Smooth muscle cell (in vitro differentiated cells): ENCODE results near the gene SLAMF8. TPM values are rescaled to one million over a fixed set of nuclear protein-coding genes. Genes with fewer than 3 reads are reported as not detected.

Source experiments
- DNase-seq: peaks from one replicate; lab custom pipeline; 2025; ENCODE audit not compliant: unreplicated experiment; lab: John Stamatoyannopoulos, UW
- H2AFZ ChIP-seq: fragments of 200-600 bp; sonication (generic); 2 replicates; pipeline ENCODE4 v1.6.0; 2016; ENCODE audit warnings: antibody characterized with exemption, low read depth, mild to moderate bottlenecking
- H3F3A ChIP-seq: fragments of 200-600 bp; sonication (generic); 2 replicates; pipeline ENCODE4 v1.6.0; 2017; ENCODE audit warnings: antibody characterized with exemption, low read depth
- H3K27ac ChIP-seq: fragments of 200-600 bp; sonication (generic); 2 replicates; pipeline ENCODE4 v1.5.1; 2016; ENCODE audit warnings: low read depth, mild to moderate bottlenecking
- H3K27me3 ChIP-seq: fragments of 200-600 bp; sonication (generic); 2 replicates; pipeline ENCODE4 v1.6.1; 2016; ENCODE audit warnings: low read depth, mild to moderate bottlenecking
- H3K36me3 ChIP-seq: fragments of 200-600 bp; sonication (generic); 2 replicates; pipeline ENCODE4 v1.5.1; 2016; ENCODE audit warnings: low read depth
- H3K4me1 ChIP-seq: fragments of 200-600 bp; sonication (generic); 2 replicates; pipeline ENCODE4 v1.5.1; 2016; ENCODE audit warnings: low read depth
- H3K4me2 ChIP-seq: fragments of 200-600 bp; sonication (generic); 2 replicates; pipeline ENCODE4 v1.6.0; 2016; ENCODE audit warnings: mild to moderate bottlenecking
- H3K4me3 ChIP-seq: fragments of 200-600 bp; sonication (generic); 2 replicates; pipeline ENCODE4 v1.5.1; 2016; ENCODE audit warnings: mild to moderate bottlenecking
- H3K79me2 ChIP-seq: fragments of 200-600 bp; sonication (generic); 2 replicates; pipeline ENCODE4 v1.6.0; 2016; ENCODE audit warnings: low read depth, mild to moderate bottlenecking
- H3K9ac ChIP-seq: fragments of 200-600 bp; sonication (generic); 2 replicates; pipeline ENCODE4 v1.6.0; 2016; ENCODE audit warnings: low read depth
- H3K9me3 ChIP-seq: fragments of 200-600 bp; sonication (generic); replicated peaks from 2 replicates; pipeline ENCODE4 v1.5.1; 2016; ENCODE audit warnings: low read depth
- H4K20me1 ChIP-seq: fragments of 200-600 bp; sonication (generic); 2 replicates; pipeline ENCODE4 v1.6.0; 2016; ENCODE audit warnings: low read depth
- CTCF ChIP-seq: fragments of 200-600 bp; sonication (generic); IDR thresholded peaks from 2 replicates; pipeline ENCODE4 v1.5.1; 2017; ENCODE audit warnings: borderline replicate concordance, mild to moderate bottlenecking, antibody characterized with exemption; ENCODE audit not compliant: insufficient read depth, poor library complexity, severe bottlenecking
- WGBS: methylation state at CpG from one replicate; pipeline ENCODE4 v1.1.7; 2016; ENCODE audit warnings: low lambda C conversion rate; 5-methylcytosine and 5-hydroxymethylcytosine counted together
- polyA plus RNA-seq: library from polyadenylated mRNA; unstranded; fragments of >200 nt; fragmentation: Nextera tagmentation; extraction: Ambion mirVana; gene quantifications from 2 replicates; pipeline ENCODE4 v1.2.1, GENCODE V29; 2016
- total RNA-seq: library from RNA; depleted of rRNA; stranded (reverse); fragments of >200 nt; gene quantifications from 2 replicates; pipeline ENCODE4 v1.2.3, GENCODE V29; 2014

Gene SLAMF8
- total and polyA plus RNA-seq, 2 experiments from 2014 or later = 11.0 to 15.1 TPM

GRCh38 chr1:159839116-159839849 lies 12.6 kb downstream of the SLAMF8 start:
- H3K9me3 ChIP-seq = no peaks in the 10 kb centered on the region
- no peak for DNase-seq
- no peak overlapping the region for H3K4me3 ChIP-seq
- H3K36me3 ChIP-seq = no peaks in the 10 kb centered on the region
- H3F3A ChIP-seq = no peaks in the 10 kb centered on the region
- no peak overlapping the region for H2AFZ ChIP-seq
- WGBS = 94% methylated on average over 5 of the region's 5 CpGs
- no peaks in the 10 kb centered on the region for H3K79me2 ChIP-seq
- no peaks in the 10 kb centered on the region for H3K4me1 ChIP-seq
- no peaks in the 10 kb centered on the region for H3K27me3 ChIP-seq
- H3K9ac ChIP-seq = no peak overlapping the region
- H3K27ac ChIP-seq = no peak overlapping the region
- no peak for TF ChIP-seq CTCF
- H4K20me1 ChIP-seq = no peaks in the 10 kb centered on the region
- no peak overlapping the region for H3K4me2 ChIP-seq

- Histone ChIP-seq H4K20me1 (no peaks in the 10 kb centered on the region), H3F3A (no peaks in the 10 kb centered on the region), H3K9ac (no peak overlapping the region), H3K4me3 (no peak overlapping the region), H3K9me3 (no peaks in the 10 kb centered on the region), H2AFZ (peak overlapping the region; percentile 72), H3K27me3 (no peaks in the 10 kb centered on the region), H3K4me1 (no peaks in the 10 kb centered on the region), H3K79me2 (no peaks in the 10 kb centered on the region), H3K36me3 (no peaks in the 10 kb centered on the region), H3K4me2 (no peak overlapping the region), H3K27ac (no peak overlapping the region)
- no peak for TF ChIP-seq CTCF
- 41% methylated on average over 2 of the region's 2 CpGs for whole genome bisulfite sequencing
- DNase-seq = no peak
Observed at GRCh38 chr1:159841749-159842148, 15.1 kb downstream of the SLAMF8 start.

GRCh38 chr1:159843459-159843858 lies 16.8 kb downstream of the SLAMF8 start:
- H3K4me3 ChIP-seq = no peak overlapping the region
- H3K27me3 ChIP-seq = no peaks in the 10 kb centered on the region
- no peaks in the 10 kb centered on the region for H3F3A ChIP-seq
- no peaks in the 10 kb centered on the region for H3K9me3 ChIP-seq
- no peaks in the 10 kb centered on the region for H3K36me3 ChIP-seq
- no peak overlapping the region for H2AFZ ChIP-seq
- H3K9ac ChIP-seq = no peak overlapping the region
- DNase-seq = no peak
- H3K4me2 ChIP-seq = no peak overlapping the region
- 90% methylated on average over 4 of the region's 4 CpGs for WGBS
- H3K27ac ChIP-seq = no peak overlapping the region
- no peaks in the 10 kb centered on the region for H4K20me1 ChIP-seq
- H3K79me2 ChIP-seq = no peaks in the 10 kb centered on the region
- TF ChIP-seq CTCF = no peak
- peaks cover 3% of the 10 kb centered on the region for H3K4me1 ChIP-seq
